GM19452 (cell line): ENCODE measurements around the gene RAB23.

ENCODE experiments used
- ATAC-seq: cut with Tn5 transposase; IDR thresholded peaks from one replicate; pipeline ENCODE4 v1.9.1; 2021; ENCODE audit not compliant: unreplicated experiment

Gene RAB23

GRCh38 chr6:57183336-57183735 is 38.8 kb downstream of the RAB23 start:
- no peak for ATAC-seq

- ATAC-seq: no peak
Measured at GRCh38 chr6:57182017-57182432, 40.1 kb downstream of the RAB23 start.

- no peak for ATAC-seq
Measured at GRCh38 chr6:57180596-57180995, 41.5 kb downstream of the RAB23 start.

GRCh38 chr6:57177545-57178265 is 44.4 kb downstream of the RAB23 start:
- no peak for ATAC-seq

- ATAC-seq: no peak
Measured at GRCh38 chr6:57174511-57174907, 47.6 kb downstream of the RAB23 start.

GRCh38 chr6:57173886-57174510 is 48.1 kb downstream of the RAB23 start:
- no peak for ATAC-seq

- ATAC-seq: no peak
Measured at GRCh38 chr6:57173056-57173885, 48.8 kb downstream of the RAB23 start.

- ATAC-seq: peak; percentile 90
Measured at GRCh38 chr6:57172136-57173055, 49.7 kb downstream of the RAB23 start, which contains the start of gene BAG2. Gene BAG2, plus strand, starts transcription at chr6:57172326. Its CDS starts 372 bp downstream, at chr6:57172698.

- no peak for ATAC-seq
Measured at GRCh38 chr6:57165080-57165479, 57.0 kb downstream of the RAB23 start.

- no peak for ATAC-seq
Measured at GRCh38 chr6:57163956-57164355, 58.2 kb downstream of the RAB23 start.

GRCh38 chr6:57162516-57162915 is 59.6 kb downstream of the RAB23 start:
- no peak for ATAC-seq

GRCh38 chr6:57162028-57162427 is 60.1 kb downstream of the RAB23 start:
- no peak for ATAC-seq

GRCh38 chr6:57159127-57159526 is 63.0 kb downstream of the RAB23 start:
- no peak for ATAC-seq

GRCh38 chr6:57158658-57159057 is 63.4 kb downstream of the RAB23 start:
- no peak for ATAC-seq

- no peak for ATAC-seq
Measured at GRCh38 chr6:57147955-57148858, 73.9 kb downstream of the RAB23 start.

GRCh38 chr6:57147401-57147800 is 74.7 kb downstream of the RAB23 start:
- no peak for ATAC-seq

- no peak for ATAC-seq
Measured at GRCh38 chr6:57143690-57144089, 78.4 kb downstream of the RAB23 start.

GRCh38 chr6:57142178-57142525 is 80.0 kb downstream of the RAB23 start:
- no peak for ATAC-seq

GRCh38 chr6:57141451-57142177 is 80.5 kb downstream of the RAB23 start:
- no peak for ATAC-seq
